Measurements from ENCODE around the gene PRKAG2.

PRKAG2 gene

DNA sequence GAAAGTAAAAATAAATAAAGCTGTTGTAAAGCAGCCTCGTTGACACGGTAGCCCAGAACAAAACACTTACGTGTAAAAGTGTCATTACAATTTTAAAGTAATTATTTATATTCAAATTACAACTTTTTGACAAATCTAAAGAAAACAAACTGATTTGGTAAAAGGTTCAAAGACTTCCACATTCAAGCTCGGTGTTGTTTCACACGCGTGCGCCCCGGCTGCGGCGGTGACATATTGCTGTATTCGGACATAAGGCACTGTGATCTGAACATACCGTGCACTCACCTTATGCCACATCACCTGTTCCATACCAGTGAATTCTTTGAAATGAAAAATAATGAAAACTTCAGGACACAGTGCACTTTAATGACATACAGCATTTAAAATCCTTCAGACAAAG, 320.3 kb downstream of the PRKAG2 start:
- Histone ChIP-seq H3K27me3 (ENCODE audit: insufficient read depth, low read length, poor library complexity, severe bottlenecking) (no peaks in the 10 kb centered on the region), H3K4me3 (ENCODE audit: low read length, poor library complexity, severe bottlenecking) (no peak overlapping the region), H3K9me2 (replicated peaks; ENCODE audit: low read depth, low read length) (no peaks in the 10 kb centered on the region), H3K4me1 (ENCODE audit: insufficient read depth, low read length, poor library complexity, severe bottlenecking) (no peaks in the 10 kb centered on the region), H3K79me2 (ENCODE audit: insufficient read depth, low read length) (no peaks in the 10 kb centered on the region), H3K9ac (ENCODE audit: low read depth, low read length, poor library complexity, severe bottlenecking) (no peak overlapping the region), H2AFZ (ENCODE audit: low read length) (no peak overlapping the region), H4K20me1 (ENCODE audit: insufficient read depth, low read length, poor library complexity, severe bottlenecking) (no peaks in the 10 kb centered on the region), H3F3A (ENCODE audit: low read depth) (no peaks in the 10 kb centered on the region), H3K4me2 (ENCODE audit: low read depth, low read length, poor library complexity, severe bottlenecking) (no peak overlapping the region), H3K36me3 (ENCODE audit: insufficient read depth, low read length) (no peaks in the 10 kb centered on the region; the same call in 1 of the 2 replicates), H3K9me3 (ENCODE audit: insufficient read depth, low read depth, low read length) (no peaks in the 10 kb centered on the region)
- TF ChIP-seq, protein P1, sequence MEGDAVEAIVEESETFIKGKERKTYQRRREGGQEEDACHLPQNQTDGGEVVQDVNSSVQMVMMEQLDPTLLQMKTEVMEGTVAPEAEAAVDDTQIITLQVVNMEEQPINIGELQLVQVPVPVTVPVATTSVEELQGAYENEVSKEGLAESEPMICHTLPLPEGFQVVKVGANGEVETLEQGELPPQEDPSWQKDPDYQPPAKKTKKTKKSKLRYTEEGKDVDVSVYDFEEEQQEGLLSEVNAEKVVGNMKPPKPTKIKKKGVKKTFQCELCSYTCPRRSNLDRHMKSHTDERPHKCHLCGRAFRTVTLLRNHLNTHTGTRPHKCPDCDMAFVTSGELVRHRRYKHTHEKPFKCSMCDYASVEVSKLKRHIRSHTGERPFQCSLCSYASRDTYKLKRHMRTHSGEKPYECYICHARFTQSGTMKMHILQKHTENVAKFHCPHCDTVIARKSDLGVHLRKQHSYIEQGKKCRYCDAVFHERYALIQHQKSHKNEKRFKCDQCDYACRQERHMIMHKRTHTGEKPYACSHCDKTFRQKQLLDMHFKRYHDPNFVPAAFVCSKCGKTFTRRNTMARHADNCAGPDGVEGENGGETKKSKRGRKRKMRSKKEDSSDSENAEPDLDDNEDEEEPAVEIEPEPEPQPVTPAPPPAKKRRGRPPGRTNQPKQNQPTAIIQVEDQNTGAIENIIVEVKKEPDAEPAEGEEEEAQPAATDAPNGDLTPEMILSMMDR (conservative IDR thresholded peaks at IDR 0.05; ENCODE audit: low read length): no peak
- TF ChIP-seq EZH2phosphoT487 (IDR thresholded peaks at IDR 0.05; ENCODE audit: borderline replicate concordance): no peak

DNA sequence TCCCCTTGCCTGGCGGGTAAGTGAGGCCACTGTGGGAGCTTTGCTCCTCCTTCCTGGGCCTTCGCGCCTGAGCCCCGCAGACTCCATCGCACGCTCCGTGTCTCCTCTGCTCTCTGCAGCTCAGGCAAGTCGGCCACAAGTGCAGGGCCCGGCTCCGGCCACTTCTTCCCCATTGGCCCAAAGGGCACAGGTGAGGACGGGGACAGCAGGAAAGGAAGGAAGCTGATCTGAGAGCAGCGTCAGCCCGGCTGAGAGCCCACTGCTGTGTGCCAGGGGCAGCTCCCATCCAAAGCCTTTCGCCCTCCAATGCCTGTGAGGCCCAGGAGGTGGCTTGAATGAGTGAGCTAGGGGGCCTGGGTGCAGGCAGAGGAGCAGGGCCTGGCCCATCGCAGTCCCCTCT, 323.6 kb downstream of the PRKAG2 start:
- no peak overlapping the region for H3K9ac ChIP-seq (ENCODE audit: low read depth, low read length, poor library complexity, severe bottlenecking)
- no peaks in the 10 kb centered on the region for H3K9me2 ChIP-seq (replicated peaks; ENCODE audit: low read depth, low read length)
- peaks cover 6% of the 10 kb centered on the region for H3K4me1 ChIP-seq (ENCODE audit: insufficient read depth, low read length, poor library complexity, severe bottlenecking)
- H2AFZ ChIP-seq (ENCODE audit: low read length): no peak overlapping the region
- H3K27me3 ChIP-seq (ENCODE audit: insufficient read depth, low read length, poor library complexity, severe bottlenecking): no peaks in the 10 kb centered on the region
- H3K4me2 ChIP-seq (ENCODE audit: low read depth, low read length, poor library complexity, severe bottlenecking): no peak overlapping the region
- H3F3A ChIP-seq (ENCODE audit: low read depth): no peaks in the 10 kb centered on the region
- no peaks in the 10 kb centered on the region for H3K9me3 ChIP-seq (ENCODE audit: insufficient read depth, low read depth, low read length)
- H3K79me2 ChIP-seq (ENCODE audit: insufficient read depth, low read length): no peaks in the 10 kb centered on the region
- H4K20me1 ChIP-seq (ENCODE audit: insufficient read depth, low read length, poor library complexity, severe bottlenecking): no peaks in the 10 kb centered on the region
- H3K4me3 ChIP-seq (ENCODE audit: low read length, poor library complexity, severe bottlenecking): no peak overlapping the region
- H3K36me3 ChIP-seq (ENCODE audit: insufficient read depth, low read length): no peaks in the 10 kb centered on the region
- TF ChIP-seq, protein P1 (conservative IDR thresholded peaks at IDR 0.05; ENCODE audit: low read length): no peak
- TF ChIP-seq EZH2phosphoT487 (IDR thresholded peaks at IDR 0.05; ENCODE audit: borderline replicate concordance): no peak

DNA sequence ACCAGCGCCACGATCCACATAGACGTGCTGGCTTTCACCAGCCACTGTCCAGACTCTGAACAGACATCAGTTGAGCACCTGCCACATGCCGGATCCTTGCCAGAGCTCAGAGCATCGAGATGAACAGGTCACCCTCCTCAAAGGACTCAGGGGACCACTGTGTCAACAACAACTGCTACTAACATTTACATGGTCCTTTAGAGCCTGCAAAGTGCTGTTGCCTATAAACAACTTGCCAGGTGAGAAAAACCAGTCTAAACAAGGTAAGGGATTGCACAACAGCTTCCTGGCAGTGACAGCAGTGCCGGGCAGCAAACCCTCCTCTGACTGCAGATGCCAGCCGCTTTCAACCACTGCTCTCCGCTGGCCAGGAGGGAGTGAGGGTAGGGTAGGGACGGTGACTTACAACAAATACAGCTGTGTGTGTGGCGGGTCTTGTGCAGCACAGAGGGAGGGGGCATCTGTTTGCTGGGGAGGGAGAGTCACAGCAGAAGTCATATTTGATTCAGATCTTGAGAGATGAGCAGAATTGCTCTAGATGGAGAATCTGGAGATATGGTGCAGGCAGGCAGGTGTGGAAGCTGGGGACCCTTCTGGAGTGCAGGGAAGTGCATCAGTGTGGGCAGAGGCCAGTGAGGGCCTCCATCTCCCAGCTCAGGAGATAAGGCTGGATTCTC, 324.4 kb downstream of the PRKAG2 start:
- Histone ChIP-seq H3K4me3 (ENCODE audit: low read length, poor library complexity, severe bottlenecking) (no peak overlapping the region), H3K27me3 (ENCODE audit: insufficient read depth, low read length, poor library complexity, severe bottlenecking) (no peaks in the 10 kb centered on the region), H3K4me2 (ENCODE audit: low read depth, low read length, poor library complexity, severe bottlenecking) (no peak overlapping the region), H3K9ac (ENCODE audit: low read depth, low read length, poor library complexity, severe bottlenecking) (no peak overlapping the region), H3K79me2 (ENCODE audit: insufficient read depth, low read length) (no peaks in the 10 kb centered on the region), H3F3A (ENCODE audit: low read depth) (no peaks in the 10 kb centered on the region), H3K4me1 (ENCODE audit: insufficient read depth, low read length, poor library complexity, severe bottlenecking) (peaks cover 6% of the 10 kb centered on the region), H2AFZ (ENCODE audit: low read length) (no peak overlapping the region), H3K9me2 (replicated peaks; ENCODE audit: low read depth, low read length) (no peaks in the 10 kb centered on the region), H4K20me1 (ENCODE audit: insufficient read depth, low read length, poor library complexity, severe bottlenecking) (no peaks in the 10 kb centered on the region), H3K36me3 (ENCODE audit: insufficient read depth, low read length) (no peaks in the 10 kb centered on the region), H3K9me3 (ENCODE audit: insufficient read depth, low read depth, low read length) (no peaks in the 10 kb centered on the region)
- TF ChIP-seq, protein P1 (conservative IDR thresholded peaks at IDR 0.05; ENCODE audit: low read length): no peak
- TF ChIP-seq EZH2phosphoT487 (IDR thresholded peaks at IDR 0.05; ENCODE audit: borderline replicate concordance): no peak
